HCT116 (cell line): ENCODE data around the gene SPATA31D4. TPM values are rescaled to one million over a fixed set of nuclear protein-coding genes. Genes with fewer than 3 reads are reported as not detected.

Source experiments
- ATAC-seq: fragments of 200-7000 bp; cut with Tn5 transposase; 2 replicates; pipeline ENCODE4 v1.9.1; 2020; ENCODE audit warnings: mild to moderate bottlenecking, moderate library complexity
- BruUV-seq: library from RNA; stranded (reverse); fragments of 400-500 nt; replicated peaks from 2 replicates; lab custom pipeline; 2021; lab: Mats Ljungman, UMichigan
- CTCF ChIA-PET: fragments of 300-600 bp; sonication (Branson Sonifier 250); formaldehyde crosslinking; loops from one replicate; lab custom pipeline; 2021; ENCODE audit warnings: antibody characterized with exemption; lab: Charles Lee
- POLR2A ChIA-PET: fragments of 300-600, 350-600 bp; sonication (Branson Sonifier 250); formaldehyde crosslinking; loops from one replicate; lab custom pipeline; 2021; ENCODE audit warnings: antibody characterized with exemption; lab: Charles Lee
- RAD21 ChIA-PET, 2 experiments: fragments of 300-600 bp; sonication (Branson Sonifier 250); formaldehyde crosslinking; loops; one replicate each; lab custom pipeline; 2023; ENCODE audit warnings: low total read pairs in 2 of 2; ENCODE audit not compliant: uncharacterized antibody in 2 of 2, unreplicated experiment in 2 of 2, low non-redundant PET in 1 of 2; lab: Charles Lee
- DNase-seq: peaks from one replicate; pipeline ENCODE4 v3.0.0-alpha.2; 2010; ENCODE audit warnings: low read depth, low spot score
- H2AFZ ChIP-seq: fragments of 200-600 bp; shearing (Covaris generic), sonication (generic); 2 replicates; pipeline ENCODE4 v1.6.1; 2017; ENCODE audit warnings: low read depth, mixed run types, mixed read lengths, antibody characterized with exemption, low read length; ENCODE audit not compliant: poor library complexity, severe bottlenecking
- H3K27ac ChIP-seq: 2 replicates; pipeline ENCODE4 v1.5.1; 2012; ENCODE audit warnings: low read depth, low read length
- H3K27me3 ChIP-seq: fragments of 200-600 bp; sonication (generic); 2 replicates; pipeline ENCODE4 v1.6.1; 2016; ENCODE audit warnings: mixed run types, low read length, mixed read lengths; ENCODE audit not compliant: insufficient read depth
- H3K36me3 ChIP-seq, 2 experiments: fragments of 200-500 bp in 1 of 2; fragments of 200-600 bp in 1 of 2; sonication (Bioruptor generic) in 1 of 2; sonication (generic) in 1 of 2; 2 replicates each; pipeline versions ENCODE4 v1.5.1 to v1.6.1; 2014 to 2016; ENCODE audit warnings: low read length in 2 of 2, inconsistent platforms in 1 of 2, mixed read lengths in 1 of 2, mixed run types in 1 of 2; ENCODE audit not compliant: insufficient read depth in 2 of 2, control insufficient read depth in 1 of 2
- H3K4me1 ChIP-seq, 2 experiments: fragments of 200-600 bp in 1 of 2; sonication (generic) in 1 of 2; 2 replicates each; pipeline versions ENCODE4 v1.5.1 to v1.6.1; 2012 to 2017; ENCODE audit warnings: low read length in 2 of 2, inconsistent platforms in 1 of 2, mild to moderate bottlenecking in 1 of 2, mixed read lengths in 1 of 2, mixed run types in 1 of 2, moderate library complexity in 1 of 2; ENCODE audit not compliant: insufficient read depth in 2 of 2, control insufficient read depth in 1 of 2
- H3K4me2 ChIP-seq: fragments of 200-600 bp; sonication (generic); 2 replicates; pipeline ENCODE4 v1.6.1; 2017; ENCODE audit warnings: mixed run types, low read length, mixed read lengths
- H3K4me3 ChIP-seq, 2 experiments: fragments of 200-600 bp in 1 of 2; sonication (generic) in 1 of 2; replicated peaks in 1 of 2; 2 replicates each; pipeline ENCODE4 v1.5.1; 2011 to 2016; ENCODE audit warnings: low read length in 2 of 2, control low read depth in 1 of 2, low read depth in 1 of 2, mild to moderate bottlenecking in 1 of 2, mixed read lengths in 1 of 2, mixed run types in 1 of 2
- H3K79me2 ChIP-seq: fragments of 200-600 bp; sonication (generic); 2 replicates; pipeline ENCODE4 v1.6.1; 2017; ENCODE audit warnings: mild to moderate bottlenecking, mixed run types, low read length, moderate library complexity, mixed read lengths; ENCODE audit not compliant: insufficient read depth
- H3K9ac ChIP-seq: fragments of 200-600 bp; sonication (generic); 2 replicates; pipeline ENCODE4 v1.6.1; 2016; ENCODE audit warnings: low read length, mixed read lengths
- H3K9me2 ChIP-seq: fragments of 200-600 bp; sonication (generic), shearing (Covaris generic); 2 replicates; pipeline ENCODE4 v1.6.1; 2017; ENCODE audit warnings: mixed run types, mild to moderate bottlenecking, moderate library complexity; ENCODE audit not compliant: insufficient read depth
- H3K9me3 ChIP-seq, 2 experiments: fragments of 200-500 bp in 1 of 2; fragments of 200-600 bp in 1 of 2; sonication (Bioruptor generic) in 1 of 2; sonication (generic) in 1 of 2; 2 replicates each; pipeline ENCODE4 v1.6.1; 2014 to 2017; ENCODE audit warnings: low read length in 2 of 2, mixed read lengths in 2 of 2, inconsistent platforms in 1 of 2, low read depth in 1 of 2, mild to moderate bottlenecking in 1 of 2, mixed run types in 1 of 2, moderate library complexity in 1 of 2; ENCODE audit not compliant: control insufficient read depth in 1 of 2, insufficient read depth in 1 of 2
- H4K20me1 ChIP-seq: fragments of 200-600 bp; sonication (generic), shearing (Covaris generic); 2 replicates; pipeline ENCODE4 v1.6.1; 2017; ENCODE audit warnings: mixed run types, mild to moderate bottlenecking, moderate library complexity; ENCODE audit not compliant: insufficient read depth
- ATF3 ChIP-seq: IDR thresholded peaks from 2 replicates; pipeline ENCODE4 v1.6.1; 2012
- CBX3 ChIP-seq: IDR thresholded peaks from 2 replicates; pipeline ENCODE4 v1.6.1; 2012; ENCODE audit warnings: low read depth
- CEBPB ChIP-seq: IDR thresholded peaks from 2 replicates; pipeline ENCODE4 v1.6.1; 2012; ENCODE audit warnings: low read depth
- ELF1 ChIP-seq: IDR thresholded peaks from 2 replicates; pipeline ENCODE4 v1.6.1; 2012; ENCODE audit warnings: low read depth, borderline replicate concordance
- EZH2 ChIP-seq: fragments of 200-600 bp; sonication (generic); IDR thresholded peaks from 2 replicates; pipeline ENCODE4 v1.6.1; 2017; ENCODE audit warnings: antibody characterized with exemption, mixed run types
- FOSL1 ChIP-seq: IDR thresholded peaks from 2 replicates; pipeline ENCODE4 v1.6.1; 2012; ENCODE audit warnings: low read depth
- JUND ChIP-seq: IDR thresholded peaks from 2 replicates; pipeline ENCODE4 v1.6.1; 2012
- MAX ChIP-seq: IDR thresholded peaks from 2 replicates; pipeline ENCODE4 v1.6.1; 2012
- POLR2A ChIP-seq: IDR thresholded peaks from 2 replicates; pipeline ENCODE4 v1.7.0; 2011; ENCODE audit warnings: borderline replicate concordance; ENCODE audit not compliant: insufficient read depth, insufficient read length; ENCODE audit errors: extremely low read depth
- POLR2AphosphoS5 ChIP-seq: IDR thresholded peaks from 2 replicates; pipeline ENCODE4 v1.6.1; 2011; ENCODE audit warnings: mild to moderate bottlenecking, low read depth, low read length, moderate library complexity
- REST ChIP-seq: IDR thresholded peaks from 2 replicates; pipeline ENCODE4 v1.6.1; 2012; ENCODE audit warnings: low read depth
- SP1 ChIP-seq: IDR thresholded peaks from 2 replicates; pipeline ENCODE4 v1.6.1; 2012; ENCODE audit warnings: low read depth
- SRF ChIP-seq: IDR thresholded peaks from 2 replicates; pipeline ENCODE4 v1.6.1; 2012; ENCODE audit warnings: low read depth
- TCF7L2 ChIP-seq: IDR thresholded peaks from 2 replicates; pipeline ENCODE4 v1.7.0; 2011; ENCODE audit warnings: borderline replicate concordance, inconsistent platforms; ENCODE audit not compliant: insufficient read depth, insufficient read length; ENCODE audit errors: extremely low read depth
- YY1 ChIP-seq: IDR thresholded peaks from 2 replicates; pipeline ENCODE4 v1.6.1; 2011; ENCODE audit warnings: low read length, low read depth, moderate library complexity, mild to moderate bottlenecking; ENCODE audit not compliant: insufficient replicate concordance; ENCODE audit errors: extremely low read depth
- ZBTB33 ChIP-seq: IDR thresholded peaks from 2 replicates; pipeline ENCODE4 v1.6.1; 2011; ENCODE audit warnings: mild to moderate bottlenecking, low read length, moderate library complexity; ENCODE audit not compliant: insufficient replicate concordance; ENCODE audit errors: extremely low read depth
- ZFX ChIP-seq: fragments of 450-650 bp; IDR thresholded peaks from 2 replicates; pipeline ENCODE4 v1.6.1; 2017
- intact Hi-C: fragments of 100-400 bp; cut with micrococcal nuclease; formaldehyde crosslinking; loops from 2 replicates; pipeline ENCODE4 v1.10.0; 2022
- total RNA-seq: library from RNA; stranded (reverse); gene quantifications from one replicate; pipeline ENCODE4 v1.2.1, GENCODE V29; 2021; ENCODE audit not compliant: unreplicated experiment

SPATA31D4 gene
- total RNA-seq, 1 experiment from 2014 or later, result not detected

- H3K4me2 ChIP-seq, result no peak overlapping the region
- H2AFZ ChIP-seq, result no peak overlapping the region
- ATAC-seq, result no peak
- TF ChIP-seq ELF1, result no peak
- H3K9me3 ChIP-seq, result 0 out of 4 replicates have a peak, but pooled peaks cover 0 to 5% of the 10 kb centered on the region in 2 experiments
- CTCF ChIA-PET, result no interaction called here
- no peaks in the 10 kb centered on the region for H3K4me1 ChIP-seq
- H3K9me2 ChIP-seq, result no peaks in the 10 kb centered on the region
- no peaks in the 10 kb centered on the region for H3K36me3 ChIP-seq
- no peaks in the 10 kb centered on the region for H3K79me2 ChIP-seq
- BruUV-seq, result no TSS peak
- no peak overlapping the region for H3K9ac ChIP-seq
- RAD21 ChIA-PET, result no interaction called here
- POLR2A ChIA-PET, result no interaction called here
- intact Hi-C loops, result no loop called here
- no peaks in the 10 kb centered on the region for H3K27me3 ChIP-seq
- no peaks in the 10 kb centered on the region for H4K20me1 ChIP-seq
- H3K27ac ChIP-seq, result no peak overlapping the region
- no peak for DNase-seq
- H3K4me3 ChIP-seq, result no peak overlapping the region
Measured at GRCh38 chr9:81953096-81953495, 24.9 kb downstream of the SPATA31D4 start.

- CTCF ChIA-PET, result no interaction called here
- RAD21 ChIA-PET, result no interaction called here
- no peaks in the 10 kb centered on the region for H3K9me2 ChIP-seq
- no peak overlapping the region for H3K9ac ChIP-seq
- DNase-seq (no peak), ATAC-seq (no peak)
- POLR2A ChIA-PET, result no interaction called here
- intact Hi-C loops, result no loop called here
- H3K79me2 ChIP-seq, result no peaks in the 10 kb centered on the region
- H3K36me3 ChIP-seq, result no peaks in the 10 kb centered on the region
- no peak overlapping the region for H3K4me2 ChIP-seq
- no peak overlapping the region for H3K27ac ChIP-seq
- H3K9me3 ChIP-seq, result 0 out of 4 replicates have a peak, but pooled peaks cover 0 to 5% of the 10 kb centered on the region in 2 experiments
- no peak overlapping the region for H3K4me3 ChIP-seq
- no peak overlapping the region for H2AFZ ChIP-seq
- no peaks in the 10 kb centered on the region for H4K20me1 ChIP-seq
- no peaks in the 10 kb centered on the region for H3K4me1 ChIP-seq
- H3K27me3 ChIP-seq, result no peaks in the 10 kb centered on the region
- no TSS peak for BruUV-seq
- TF ChIP-seq YY1, result no peak
- TF ChIP-seq EZH2, result no peak
- TF ChIP-seq ATF3, result no peak
- TF ChIP-seq SRF, result no peak
- TF ChIP-seq SP1, result no peak
- TF ChIP-seq ZBTB33, result no peak
- TF ChIP-seq FOSL1, result no peak
- TF ChIP-seq ZFX, result no peak
- no peak for TF ChIP-seq CBX3
- TF ChIP-seq JUND, result no peak
- no peak for TF ChIP-seq MAX
- TF ChIP-seq POLR2A, result no peak
- TF ChIP-seq POLR2AphosphoS5, result no peak
- TF ChIP-seq TCF7L2, result no peak
- TF ChIP-seq REST, result no peak
- no peak for TF ChIP-seq CEBPB
Measured at GRCh38 chr9:81955625-81956024, 27.4 kb downstream of the SPATA31D4 start.
